T-helper 22 cell (primary cell): ENCODE data around the gene GPC6.

ENCODE experiments used
- DNase-seq: peaks from one replicate; pipeline ENCODE4 v3.0.0-alpha.2; 2020; ENCODE audit warnings: low read depth

Gene GPC6

DNA sequence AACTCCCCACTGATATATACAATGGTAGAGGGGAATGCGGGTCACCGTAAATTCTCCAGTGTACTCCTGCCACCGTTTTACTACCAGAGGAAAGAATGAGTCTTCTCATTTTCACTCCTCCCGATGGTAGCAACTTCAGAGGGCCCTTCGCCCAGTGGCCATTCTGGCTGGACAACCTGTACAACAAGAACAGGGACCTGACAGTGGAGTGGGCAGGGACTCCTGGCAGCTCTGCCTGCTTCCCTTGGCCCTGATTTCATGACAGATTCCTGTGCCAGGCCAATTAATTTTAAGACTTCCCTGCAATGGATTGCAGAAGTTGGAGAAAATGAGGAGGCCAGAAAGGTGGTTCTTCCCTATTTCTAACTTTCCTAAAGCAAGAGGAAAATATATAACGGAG is 148.9 kb downstream of the GPC6 start:
- no peak for DNase-seq

DNA sequence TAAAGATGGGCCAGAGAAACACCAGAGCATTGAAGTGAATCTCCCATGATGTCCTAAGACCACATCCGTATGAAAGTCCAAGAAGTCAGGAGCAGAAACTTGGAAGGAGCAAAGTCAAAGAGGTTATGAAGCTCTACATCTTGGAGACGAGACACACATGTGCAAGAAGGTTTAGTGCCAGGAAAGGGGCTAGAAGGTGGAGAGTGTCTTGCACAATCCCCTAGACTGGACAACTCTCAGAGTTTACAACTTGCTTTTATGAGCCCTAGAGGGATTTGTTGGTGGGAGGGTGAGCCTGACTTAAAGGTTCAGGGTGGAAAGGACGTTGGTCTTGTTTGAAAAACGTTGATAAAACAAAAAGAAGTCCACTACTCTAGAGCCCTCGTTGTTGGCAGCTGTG is 150.6 kb downstream of the GPC6 start:
- DNase-seq = no peak

DNA sequence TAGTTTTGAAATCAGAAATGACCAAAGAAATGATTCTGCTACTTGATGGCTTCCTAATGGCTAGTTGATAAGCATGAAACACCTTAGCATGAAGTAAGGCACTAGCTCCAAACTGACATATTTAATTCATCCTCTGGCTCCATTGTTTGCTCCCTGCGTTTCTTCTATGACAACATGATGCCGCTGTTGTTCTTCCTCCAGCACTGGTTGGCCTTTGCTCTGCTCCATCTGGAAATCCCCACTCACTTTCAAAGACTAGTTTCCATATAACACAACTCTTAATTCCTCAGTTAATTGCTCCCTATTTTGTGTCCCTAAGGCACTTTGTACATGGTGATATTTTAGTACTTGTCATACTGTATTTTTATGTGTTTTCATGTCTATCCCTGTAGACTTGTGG is 151.6 kb downstream of the GPC6 start:
- no peak for DNase-seq

DNA sequence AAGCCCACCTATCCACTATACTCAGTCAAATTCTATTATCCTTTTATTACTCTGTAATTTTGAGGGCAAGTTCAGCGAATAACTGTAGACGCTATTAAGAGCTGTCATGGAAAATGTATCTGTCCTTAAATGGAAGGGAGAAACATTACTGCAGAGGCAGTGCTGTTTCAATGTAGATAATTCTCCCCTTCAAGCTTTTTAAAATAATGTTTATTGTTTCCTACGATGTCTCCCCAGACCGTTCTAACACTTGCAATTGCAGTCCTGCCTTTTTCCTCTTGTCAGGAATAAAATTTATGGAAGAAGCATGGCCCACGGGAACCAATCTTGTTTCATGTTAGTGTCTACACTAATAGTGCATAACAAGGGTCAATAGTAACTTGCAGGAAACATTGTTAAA is 159.5 kb downstream of the GPC6 start:
- no peak for DNase-seq

DNA sequence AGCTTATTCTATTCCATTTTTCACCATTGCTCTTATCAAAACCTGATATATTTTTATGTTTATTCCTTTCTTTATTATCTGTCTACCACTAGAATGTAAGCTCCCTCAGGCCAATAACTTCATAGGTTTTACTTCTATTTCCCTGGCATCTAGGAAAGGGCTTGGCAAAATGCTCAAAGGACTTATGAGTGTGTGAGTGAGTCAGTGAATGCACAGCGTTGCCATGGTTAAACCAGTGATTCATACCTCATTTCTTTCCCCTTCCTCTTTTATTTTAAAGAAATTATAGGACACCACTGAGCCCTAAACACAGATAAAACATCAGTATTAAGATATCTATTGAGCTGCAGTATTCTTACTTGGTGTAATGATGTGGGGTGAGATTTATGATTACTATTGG is 162.1 kb downstream of the GPC6 start:
- DNase-seq = no peak

DNA sequence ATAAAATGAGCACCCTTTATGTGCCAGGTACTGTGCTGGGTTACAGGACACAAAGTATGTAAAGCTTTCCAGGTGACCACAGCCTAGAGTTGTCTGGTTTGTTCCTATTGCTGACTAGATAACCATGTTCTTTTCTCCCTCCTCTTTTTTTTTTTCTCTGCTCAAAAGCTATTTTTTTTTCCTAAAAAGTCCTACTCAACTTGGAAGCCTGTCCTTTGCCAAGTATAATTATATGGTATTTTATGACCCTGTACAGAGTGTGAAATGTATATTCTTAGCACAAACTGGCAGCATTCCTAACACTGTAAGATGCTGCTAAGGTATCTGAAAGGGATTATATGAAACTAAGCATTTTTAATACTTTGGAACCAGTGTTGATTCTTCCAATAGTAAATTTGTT is 171.0 kb downstream of the GPC6 start:
- no peak for DNase-seq

DNA sequence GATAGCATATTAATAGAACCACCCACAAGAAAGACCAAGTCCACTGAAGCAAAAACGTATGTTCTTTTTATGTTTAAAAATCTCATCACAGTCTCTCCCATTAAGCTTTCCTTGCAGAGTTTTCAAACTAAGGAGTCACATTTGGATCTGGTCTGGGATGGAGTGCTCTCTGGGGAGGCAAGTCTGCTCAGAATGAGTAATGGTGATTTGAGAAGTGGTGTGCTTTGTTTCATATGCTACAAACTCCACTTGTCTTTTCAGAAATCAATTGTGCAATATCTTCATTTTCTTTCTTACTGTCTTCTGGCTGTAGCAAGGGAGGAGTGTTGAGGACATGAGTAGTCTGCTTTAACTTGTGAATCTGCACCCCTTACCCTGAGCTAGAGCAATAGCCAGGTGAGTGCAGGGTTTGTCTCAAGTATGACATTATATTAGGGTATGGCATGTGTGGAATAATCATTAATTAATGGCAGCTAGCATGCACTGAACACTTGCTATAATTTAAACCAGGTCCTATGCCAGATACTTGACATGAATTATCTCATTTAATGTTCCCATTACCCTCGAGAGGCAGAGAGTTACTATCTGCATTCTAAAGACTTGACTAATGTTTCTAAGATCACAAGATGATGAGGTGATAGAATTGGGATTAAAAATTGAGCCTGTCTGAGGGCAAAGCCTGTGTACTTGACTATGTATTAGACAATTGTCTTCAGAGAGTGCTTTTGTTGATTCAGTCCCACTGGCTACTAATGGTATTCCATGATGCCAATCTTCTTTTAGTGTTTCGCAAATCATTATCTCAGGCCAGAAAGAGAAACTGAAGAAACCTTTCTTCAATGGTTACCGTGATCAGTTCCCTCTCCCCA is 171.8 kb downstream of the GPC6 start:
- DNase-seq = no peak

DNA sequence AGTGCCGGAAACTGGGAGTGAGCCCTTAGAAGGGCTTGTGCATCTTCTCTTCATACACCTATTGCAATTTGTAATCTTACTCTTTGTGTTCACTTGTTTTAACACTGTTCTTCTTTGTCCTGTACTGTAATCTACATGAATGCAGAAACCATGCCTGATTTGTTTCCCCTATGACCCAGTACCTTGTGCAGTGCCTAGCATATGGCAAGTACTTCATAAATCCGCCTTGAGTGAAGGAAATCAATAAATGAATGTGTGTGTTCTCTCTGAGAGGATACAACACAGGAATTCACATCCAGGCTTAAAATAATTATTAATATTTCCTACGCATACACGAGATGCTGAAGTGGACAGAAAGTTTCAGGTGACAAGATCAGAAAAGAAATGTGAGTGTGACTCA is 172.6 kb downstream of the GPC6 start:
- no peak for DNase-seq

- DNase-seq = no peak
Observed at GRCh38 chr13:93406136-93406535, 179.5 kb downstream of the GPC6 start.

GRCh38 chr13:93407551-93407950 is 180.9 kb downstream of the GPC6 start:
- no peak for DNase-seq

DNA sequence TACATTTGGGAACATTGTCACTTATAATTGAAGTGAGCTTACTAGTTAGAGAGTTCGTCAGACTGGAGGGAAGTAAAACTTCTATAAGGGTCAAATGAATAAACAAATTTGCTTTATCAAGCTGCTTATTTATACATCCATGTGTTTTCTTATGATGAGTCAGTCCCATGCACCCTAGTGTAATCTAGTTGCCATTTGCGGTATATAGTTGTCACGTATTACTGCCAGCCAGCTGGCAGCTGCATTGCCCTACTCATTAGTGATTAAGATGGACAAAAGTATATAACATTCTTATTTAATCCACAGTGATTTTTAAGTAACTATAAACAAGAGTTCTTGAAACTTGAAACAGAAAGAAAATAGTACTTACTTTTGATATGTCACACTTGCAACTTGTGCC is 182.4 kb downstream of the GPC6 start:
- no peak for DNase-seq

DNA sequence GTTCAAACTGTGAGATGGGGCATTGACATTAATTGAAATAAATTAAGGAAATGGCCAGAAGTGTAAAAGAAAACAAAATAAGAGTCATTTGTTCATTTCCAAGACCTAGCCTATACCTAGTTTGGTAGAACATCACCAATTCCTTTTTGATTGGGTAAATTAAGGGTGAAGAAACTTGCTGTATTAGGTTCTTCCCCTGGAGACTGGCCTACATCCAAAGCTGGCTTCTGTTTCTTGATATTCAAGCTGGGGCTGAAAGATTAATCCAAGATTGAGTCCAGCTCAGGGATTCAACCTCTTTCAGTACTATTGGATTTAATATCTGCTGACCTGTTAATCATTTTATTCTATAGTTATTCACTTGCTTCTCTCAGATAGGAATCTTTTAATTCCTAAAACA is 183.2 kb downstream of the GPC6 start:
- no peak for DNase-seq

DNA sequence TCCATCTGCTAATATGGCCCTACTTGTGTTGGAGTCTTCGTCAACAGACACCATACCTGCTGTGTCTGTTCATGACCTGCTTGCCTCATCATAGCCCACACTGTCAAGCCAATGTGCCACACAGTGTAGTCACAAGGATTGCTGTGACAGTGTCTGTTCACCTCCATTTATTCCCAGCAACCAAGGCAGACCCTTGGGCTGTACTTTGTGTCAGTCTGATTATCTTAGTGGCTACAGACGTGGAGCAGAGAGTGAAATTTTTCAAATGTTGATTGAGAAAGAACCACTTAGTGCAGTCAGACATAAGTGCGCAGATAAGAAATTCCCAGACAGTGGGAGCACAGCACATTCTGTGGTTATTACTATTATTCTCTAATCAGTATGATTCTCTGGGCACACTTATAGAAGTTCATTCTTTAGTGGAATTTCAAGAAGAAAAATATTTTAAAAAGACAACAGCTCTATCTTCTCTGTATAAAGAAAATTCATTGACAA is 184.6 kb downstream of the GPC6 start:
- no peak for DNase-seq

DNA sequence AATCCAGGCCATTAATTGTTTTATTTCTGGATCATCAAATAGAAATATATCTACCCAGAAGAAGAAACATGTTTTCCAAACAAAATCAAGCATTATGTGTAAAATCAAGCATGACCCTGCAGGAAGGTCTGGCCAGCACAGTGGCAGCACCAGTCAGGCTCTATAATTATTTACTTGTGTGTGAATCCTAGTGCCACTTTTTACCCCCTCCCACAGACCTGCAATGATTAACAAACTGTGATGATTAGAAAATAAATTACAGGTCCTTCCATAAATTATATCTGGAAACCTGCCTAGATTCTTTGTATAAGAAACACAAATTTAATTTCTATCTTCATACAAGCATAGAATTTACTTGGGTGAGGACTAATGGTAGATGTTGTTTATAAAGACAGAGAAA is 186.1 kb downstream of the GPC6 start:
- no peak for DNase-seq

GRCh38 chr13:93413972-93414717 is 187.5 kb downstream of the GPC6 start:
- DNase-seq = no peak

GRCh38 chr13:93416736-93417355 is 190.2 kb downstream of the GPC6 start:
- DNase-seq = no peak

DNA sequence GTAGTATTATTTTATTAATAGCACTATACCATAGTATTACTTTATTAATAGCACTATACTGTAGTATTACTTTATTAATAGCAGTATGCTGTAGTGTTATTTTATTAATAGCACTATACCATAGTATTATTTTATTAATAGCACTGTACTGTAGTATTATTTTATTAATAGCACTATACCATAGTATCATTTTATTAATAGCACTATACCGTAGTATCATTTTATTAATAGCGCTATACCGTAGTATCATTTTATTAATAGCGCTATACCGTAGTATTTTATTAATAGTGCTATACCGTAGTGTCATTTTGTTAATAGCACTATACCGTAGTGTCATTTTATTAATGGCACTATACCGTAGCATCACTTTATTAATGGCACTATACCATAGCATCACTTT is 191.8 kb downstream of the GPC6 start:
- DNase-seq = no peak

- no peak for DNase-seq
Observed at GRCh38 chr13:93420206-93420605, 193.6 kb downstream of the GPC6 start.

- DNase-seq = no peak
Observed at GRCh38 chr13:93420887-93421286, 194.3 kb downstream of the GPC6 start.

DNA sequence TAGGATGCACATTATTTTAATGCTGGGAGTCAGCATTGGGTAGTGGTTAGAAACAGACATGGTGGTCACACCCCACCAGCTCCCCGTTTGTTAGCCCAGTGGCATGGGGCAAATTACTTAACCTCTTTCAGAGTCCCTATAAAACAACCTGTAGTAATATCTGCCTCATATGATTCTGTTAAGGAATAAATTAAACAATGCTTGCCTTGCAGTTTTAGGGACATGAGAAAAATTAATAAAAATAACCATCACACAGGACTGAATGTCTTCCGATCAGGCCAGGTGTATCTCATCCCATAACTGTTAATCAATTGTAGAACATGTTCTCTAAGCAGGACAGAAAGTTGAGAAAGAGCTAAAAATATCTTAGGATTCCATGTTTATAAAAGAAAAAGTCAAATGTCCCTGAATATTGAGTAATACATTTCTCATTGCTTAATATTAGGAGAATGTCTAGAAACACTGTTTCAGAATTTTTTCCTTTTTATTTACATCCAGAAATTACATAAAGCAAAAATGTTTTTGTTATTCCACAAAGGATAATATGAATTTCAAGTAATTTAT is 196.5 kb downstream of the GPC6 start:
- DNase-seq = no peak

GRCh38 chr13:93425411-93425810 is 198.8 kb downstream of the GPC6 start:
- no peak for DNase-seq

GRCh38 chr13:93430381-93430780 is 203.8 kb downstream of the GPC6 start:
- DNase-seq = no peak

GRCh38 chr13:93435651-93436050 is 209.0 kb downstream of the GPC6 start:
- DNase-seq = no peak
